ENCODE results near the gene NSMCE4A. TPM values are rescaled to one million over a fixed set of nuclear protein-coding genes. Genes with fewer than 3 reads are reported as not detected.
A peak's percentile ranks its signal among the peaks of the same experiment; 100 is the strongest.

The NSMCE4A gene
- total and polyA plus RNA-seq, 9 of the 15 experiments (the other 6 are each of a cell fraction or from before 2014, with no cell fraction given) = 8.4 to 88.5 (median 46.4) TPM

GRCh38 chr10:121927841-121928527 is 47.0 kb downstream of the NSMCE4A start, which contains the start of gene ATE1 (continued):
- no peak for TF ChIP-seq SRSF3 (IDR thresholded peaks at IDR 0.05; ENCODE audit: insufficient read depth, low read length)
- TF ChIP-seq DLX4 (CRISPR knock-in tag; IDR thresholded peaks at IDR 0.05) = no peak
- TF ChIP-seq, protein P1, sequence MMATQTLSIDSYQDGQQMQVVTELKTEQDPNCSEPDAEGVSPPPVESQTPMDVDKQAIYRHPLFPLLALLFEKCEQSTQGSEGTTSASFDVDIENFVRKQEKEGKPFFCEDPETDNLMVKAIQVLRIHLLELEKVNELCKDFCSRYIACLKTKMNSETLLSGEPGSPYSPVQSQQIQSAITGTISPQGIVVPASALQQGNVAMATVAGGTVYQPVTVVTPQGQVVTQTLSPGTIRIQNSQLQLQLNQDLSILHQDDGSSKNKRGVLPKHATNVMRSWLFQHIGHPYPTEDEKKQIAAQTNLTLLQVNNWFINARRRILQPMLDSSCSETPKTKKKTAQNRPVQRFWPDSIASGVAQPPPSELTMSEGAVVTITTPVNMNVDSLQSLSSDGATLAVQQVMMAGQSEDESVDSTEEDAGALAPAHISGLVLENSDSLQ (IDR thresholded peaks at IDR 0.05) = no peak
- no peak for TF ChIP-seq PML (IDR thresholded peaks at IDR 0.05; ENCODE audit: low read length)
- TF ChIP-seq UBTF (IDR thresholded peaks at IDR 0.05; ENCODE audit: borderline replicate concordance in 1 of 2, low read depth in 2 of 2, low read length in 2 of 2) = peak; percentile 49 to 72; a peak in 1 of 4 replicates
- no peak for TF ChIP-seq ZBTB34 (CRISPR knock-in tag; IDR thresholded peaks at IDR 0.05)
- TF ChIP-seq ARID3A (IDR thresholded peaks at IDR 0.05; ENCODE audit: borderline replicate concordance, low read depth, low read length) = no peak
- TF ChIP-seq CREB1 (IDR thresholded peaks at IDR 0.05) = no peak
- TF ChIP-seq CREB1 (CRISPR knock-in tag; IDR thresholded peaks at IDR 0.05) = 0 out of 2 replicates have a peak, but pooled peaks have one; percentile 33
- no peak for TF ChIP-seq TFE3 (CRISPR knock-in tag; IDR thresholded peaks at IDR 0.05)
- TF ChIP-seq, protein P2, sequence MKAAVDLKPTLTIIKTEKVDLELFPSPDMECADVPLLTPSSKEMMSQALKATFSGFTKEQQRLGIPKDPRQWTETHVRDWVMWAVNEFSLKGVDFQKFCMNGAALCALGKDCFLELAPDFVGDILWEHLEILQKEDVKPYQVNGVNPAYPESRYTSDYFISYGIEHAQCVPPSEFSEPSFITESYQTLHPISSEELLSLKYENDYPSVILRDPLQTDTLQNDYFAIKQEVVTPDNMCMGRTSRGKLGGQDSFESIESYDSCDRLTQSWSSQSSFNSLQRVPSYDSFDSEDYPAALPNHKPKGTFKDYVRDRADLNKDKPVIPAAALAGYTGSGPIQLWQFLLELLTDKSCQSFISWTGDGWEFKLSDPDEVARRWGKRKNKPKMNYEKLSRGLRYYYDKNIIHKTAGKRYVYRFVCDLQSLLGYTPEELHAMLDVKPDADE (conservative IDR thresholded peaks at IDR 0.05; ENCODE audit: control insufficient read depth, low read depth, low read length) = peak; percentile 69; the same call in 1 of the 2 replicates
- no peak for TF ChIP-seq ATF4 (CRISPR knock-in tag; IDR thresholded peaks at IDR 0.05)
- no peak for TF ChIP-seq DDX20 (tag; IDR thresholded peaks at IDR 0.05; ENCODE audit: low read depth)
- no peak for TF ChIP-seq ZNF133 (CRISPR knock-in tag; IDR thresholded peaks at IDR 0.05)

Measured in K562 (cell line).